NCI-H2029 (cell line): ENCODE data around the gene MCCC1.

Experiments
- DNase-seq: peaks from one replicate; lab custom pipeline; 2025; lab: John Stamatoyannopoulos, UW

Gene MCCC1

GRCh38 chr3:182980204-182981037, 118.9 kb downstream of the MCCC1 start, which contains the start of gene DCUN1D1:
TSS of gene DCUN1D1 (minus strand) at chr3:182980538. CDS start at chr3:182980489, 49 bp downstream.
- DNase-seq, result peak; percentile 71

GRCh38 chr3:182979674-182980191, 119.6 kb downstream of the MCCC1 start:
- no peak for DNase-seq

GRCh38 chr3:182979103-182979673, 120.1 kb downstream of the MCCC1 start:
- DNase-seq, result peak; percentile 12

- no peak for DNase-seq
These were observed 120.9 kb downstream of the MCCC1 start for GRCh38 chr3:182978387-182978786.

GRCh38 chr3:182973047-182973446, 126.2 kb downstream of the MCCC1 start:
- no peak for DNase-seq

- DNase-seq, result no peak
These were observed 126.9 kb downstream of the MCCC1 start for GRCh38 chr3:182972387-182972786.

- DNase-seq, result no peak
These were observed 127.7 kb downstream of the MCCC1 start for GRCh38 chr3:182971637-182972036.

- DNase-seq, result no peak
These were observed 128.4 kb downstream of the MCCC1 start for GRCh38 chr3:182970811-182971418.

- no peak for DNase-seq
These were observed 129.4 kb downstream of the MCCC1 start for GRCh38 chr3:182969853-182970252.

GRCh38 chr3:182969277-182969676, 130.0 kb downstream of the MCCC1 start:
- no peak for DNase-seq

- no peak for DNase-seq
These were observed 131.8 kb downstream of the MCCC1 start for GRCh38 chr3:182967218-182968204.

GRCh38 chr3:182965861-182966366, 133.4 kb downstream of the MCCC1 start:
- DNase-seq, result no peak
